HEK293T (cell line): Measurements from ENCODE around the gene MYCBP2.

Experiments used
- CTCF ChIA-PET: fragments of 350-600 bp; formaldehyde crosslinking; extraction: SDS; loops from one replicate; lab custom pipeline; 2021; ENCODE audit warnings: antibody characterized with exemption, inconsistent platforms; lab: Yijun Ruan, JAX
- POLR2A ChIA-PET: fragments of 350-600 bp; formaldehyde crosslinking; extraction: SDS; loops from one replicate; lab custom pipeline; 2020; ENCODE audit warnings: antibody characterized with exemption, inconsistent platforms; lab: Yijun Ruan, JAX
- DNase-seq: peaks from one replicate; pipeline ENCODE4 v3.0.0; 2012; ENCODE audit warnings: mixed read lengths; ENCODE audit errors: extremely low spot score
- ARNT ChIP-seq: fragments of 450-650 bp; IDR thresholded peaks from 2 replicates; pipeline ENCODE4 v1.6.1; 2017; ENCODE audit warnings: mild to moderate bottlenecking
- BHLHE40 ChIP-seq: fragments of 450-650 bp; IDR thresholded peaks from 2 replicates; pipeline ENCODE4 v1.6.1; 2016; ENCODE audit warnings: mild to moderate bottlenecking, moderate library complexity, borderline replicate concordance
- CTBP1 ChIP-seq: fragments of 450-650 bp; IDR thresholded peaks from 2 replicates; pipeline ENCODE4 v1.6.1; 2016; ENCODE audit warnings: borderline replicate concordance
- ELF4 ChIP-seq: fragments of 450-650 bp; IDR thresholded peaks from 2 replicates; pipeline ENCODE4 v1.6.1; 2017; ENCODE audit warnings: antibody characterized with exemption
- FOXA1 ChIP-seq: fragments of 450-650 bp; IDR thresholded peaks from 2 replicates; pipeline ENCODE4 v1.6.1; 2016; ENCODE audit warnings: mild to moderate bottlenecking
- FOXK2 ChIP-seq: fragments of 450-650 bp; IDR thresholded peaks from 2 replicates; pipeline ENCODE4 v1.6.1; 2016; ENCODE audit warnings: mild to moderate bottlenecking
- FOXM1 ChIP-seq: fragments of 450-650 bp; IDR thresholded peaks from 2 replicates; pipeline ENCODE4 v1.6.1; 2017; ENCODE audit warnings: mild to moderate bottlenecking, borderline replicate concordance
- HDGF ChIP-seq: fragments of 450-650 bp; IDR thresholded peaks from 2 replicates; pipeline ENCODE4 v1.6.1; 2017; ENCODE audit warnings: antibody characterized with exemption, borderline replicate concordance
- L3MBTL2 ChIP-seq: fragments of 450-650 bp; conservative IDR thresholded peaks from 2 replicates; pipeline ENCODE4 v1.6.1; 2016; ENCODE audit warnings: mild to moderate bottlenecking
- LEF1 ChIP-seq: fragments of 450-650 bp; IDR thresholded peaks from 2 replicates; pipeline ENCODE4 v1.6.1; 2017; ENCODE audit warnings: mild to moderate bottlenecking, borderline replicate concordance
- NFRKB ChIP-seq: fragments of 450-650 bp; IDR thresholded peaks from 2 replicates; pipeline ENCODE4 v1.6.1; 2016; ENCODE audit warnings: mild to moderate bottlenecking, moderate library complexity
- PKNOX1 ChIP-seq: fragments of 450-650 bp; IDR thresholded peaks from 2 replicates; pipeline ENCODE4 v1.6.1; 2016
- SP1 ChIP-seq: fragments of 450-650 bp; IDR thresholded peaks from 2 replicates; pipeline ENCODE4 v1.6.1; 2017
- SUZ12 ChIP-seq: fragments of 450-650 bp; IDR thresholded peaks from 2 replicates; pipeline ENCODE4 v1.6.1; 2016; ENCODE audit warnings: mild to moderate bottlenecking
- TARDBP ChIP-seq: fragments of 450-650 bp; IDR thresholded peaks from 2 replicates; pipeline ENCODE4 v1.6.1; 2016
- ZNF384 ChIP-seq: fragments of 450-650 bp; IDR thresholded peaks from 2 replicates; pipeline ENCODE4 v1.6.1; 2016

The MYCBP2 gene

GRCh38 chr13:77335543-77335942, 8.6 kb upstream of the MYCBP2 start:
- POLR2A ChIA-PET, result interaction anchor here (1.8 kb wide), 1 partner anchor 8 kb away, joined by 13 read pairs; the partner anchor contains the start of gene MYCBP2
- DNase-seq, result no peak
- no peak for TF ChIP-seq SP1
- TF ChIP-seq L3MBTL2, result no peak
- no peak for TF ChIP-seq FOXA1
- TF ChIP-seq HDGF, result no peak
- no peak for TF ChIP-seq BHLHE40
- no peak for TF ChIP-seq TARDBP
- no peak for TF ChIP-seq ELF4
- TF ChIP-seq FOXK2, result no peak
- TF ChIP-seq FOXM1, result no peak
- TF ChIP-seq NFRKB, result no peak
- TF ChIP-seq LEF1, result no peak
- TF ChIP-seq PKNOX1, result no peak
- TF ChIP-seq SUZ12, result no peak
- no peak for TF ChIP-seq CTBP1
- no peak for TF ChIP-seq ARNT
- no peak for TF ChIP-seq ZNF384
- CTCF ChIA-PET, result no interaction called here

GRCh38 chr13:77333594-77333993, 6.7 kb upstream of the MYCBP2 start:
- no peak for TF ChIP-seq BHLHE40
- TF ChIP-seq ZNF384, result no peak
- no peak for TF ChIP-seq FOXM1
- no peak for TF ChIP-seq ELF4
- TF ChIP-seq ARNT, result no peak
- no peak for TF ChIP-seq FOXK2
- TF ChIP-seq HDGF, result no peak
- no peak for TF ChIP-seq L3MBTL2
- TF ChIP-seq LEF1, result no peak
- TF ChIP-seq FOXA1, result no peak
- TF ChIP-seq CTBP1, result no peak
- TF ChIP-seq TARDBP, result no peak
- no peak for TF ChIP-seq PKNOX1
- TF ChIP-seq SUZ12, result no peak
- no peak for TF ChIP-seq SP1
- TF ChIP-seq NFRKB, result no peak
- POLR2A ChIA-PET, result no interaction called here
- CTCF ChIA-PET, result no interaction called here
- no peak for DNase-seq

- ChIA-PET POLR2A (no interaction called here), CTCF (no interaction called here)
- no peak for DNase-seq
- TF ChIP-seq FOXA1, result no peak
- no peak for TF ChIP-seq NFRKB
- TF ChIP-seq LEF1, result no peak
- no peak for TF ChIP-seq SUZ12
- no peak for TF ChIP-seq BHLHE40
- TF ChIP-seq TARDBP, result no peak
- no peak for TF ChIP-seq ZNF384
- no peak for TF ChIP-seq CTBP1
- no peak for TF ChIP-seq FOXM1
- no peak for TF ChIP-seq HDGF
- no peak for TF ChIP-seq ELF4
- no peak for TF ChIP-seq L3MBTL2
These were observed 4.5 kb upstream of the MYCBP2 start for GRCh38 chr13:77331421-77331820.

GRCh38 chr13:77329911-77330584, 3.2 kb upstream of the MYCBP2 start:
- DNase-seq, result no peak
- POLR2A ChIA-PET, result interaction anchor here (0.7 to 5.9 kb wide), 15 partner anchors 10 to 367 kb away, joined by 3 to 53 read pairs (median 6); partner anchors contain the start of genes FBXL3 and SLAIN1
- TF ChIP-seq L3MBTL2 (no peak), ZNF384 (no peak), NFRKB (no peak), PKNOX1 (no peak), HDGF (no peak), ELF4 (peak; percentile 27; the same call in 1 of the 2 replicates), CTBP1 (no peak), FOXK2 (peak; percentile 77; the same call in 1 of the 2 replicates), LEF1 (peak; percentile 44; the same call in 1 of the 2 replicates), SP1 (no peak), FOXA1 (no peak), BHLHE40 (no peak), FOXM1 (peak; percentile 95; the same call in 1 of the 2 replicates)
- CTCF ChIA-PET, result interaction anchor here (0.6 to 1.8 kb wide), 3 partner anchors 100 to 151 kb away, joined by 3 to 8 read pairs (median 7); no protein-coding TSS in a partner anchor

- CTCF ChIA-PET, result interaction anchor here (1.8 kb wide), 1 partner anchor 149 kb away, joined by 8 read pairs; no protein-coding TSS in a partner anchor
- peak; percentile 89 for DNase-seq
- TF ChIP-seq FOXK2 (no peak), ARNT (no peak), ELF4 (peak; percentile 75), FOXM1 (peak; percentile 76; the same call in 1 of the 2 replicates), L3MBTL2 (peak; percentile 74), BHLHE40 (no peak), CTBP1 (peak; percentile 78; the same call in 1 of the 2 replicates), NFRKB (no peak), PKNOX1 (peak; percentile 96), SUZ12 (no peak)
- POLR2A ChIA-PET, result interaction anchor here (0.6 to 5.9 kb wide), 17 partner anchors 9 to 1839 kb away, joined by 3 to 53 read pairs (median 5); partner anchors contain the start of genes FBXL3 and SLAIN1
These were observed 2.4 kb upstream of the MYCBP2 start for GRCh38 chr13:77329133-77329910.
